Activated CD8-positive, alpha-beta memory T cell treated with anti-CD3 and anti-CD28 coated beads for 36 hours (primary cell): ENCODE results near the gene LOXL3. TPM values are rescaled to one million over a fixed set of nuclear protein-coding genes. Genes with fewer than 3 reads are reported as not detected.

ENCODE experiments used
- CTCF ChIA-PET: fragments of 350-600 bp; sonication (Branson Sonifier 250); formaldehyde crosslinking; loops from one replicate; lab custom pipeline; 2021; ENCODE audit warnings: antibody characterized with exemption; lab: Charles Lee
- POLR2A ChIA-PET: fragments of 350-600 bp; sonication (Branson Sonifier 250); formaldehyde crosslinking; loops from one replicate; lab custom pipeline; 2021; ENCODE audit warnings: antibody characterized with exemption; lab: Charles Lee
- total RNA-seq, 2 experiments: library from RNA; stranded (reverse); gene quantifications; one replicate each; pipeline ENCODE4 v1.2.3, GENCODE V29; 2021

Gene LOXL3
- total RNA-seq, 2 experiments from 2014 or later: 1.4 to 1.6 TPM

DNA sequence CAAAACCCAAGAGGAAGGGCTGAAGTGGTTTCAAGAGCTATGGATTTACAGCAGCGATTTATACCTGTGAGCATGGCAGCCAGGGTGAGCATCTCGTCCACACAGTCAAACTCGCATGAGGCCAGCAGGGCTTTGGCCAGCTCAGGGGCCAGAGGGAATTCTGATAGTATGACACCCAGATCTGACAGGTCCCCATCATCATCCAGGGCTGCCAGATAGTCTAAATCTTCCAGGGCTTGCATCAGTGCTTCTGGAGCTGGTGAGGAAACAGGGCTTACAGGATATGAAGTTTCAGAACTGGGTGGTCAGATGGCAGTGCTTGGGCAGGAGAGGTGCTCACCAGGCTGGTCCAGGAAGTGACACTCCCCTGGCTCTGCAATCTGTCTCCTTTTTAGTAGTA lies 31.2 kb downstream of the LOXL3 start:
- ChIA-PET POLR2A (no interaction called here), CTCF (interaction anchor here (0.9 to 1.5 kb wide), 5 partner anchors 8 to 40 kb away, joined by 3 read pairs; partner anchors contain the start of genes CCDC142, PCGF1, TLX2 and TTC31)

DNA sequence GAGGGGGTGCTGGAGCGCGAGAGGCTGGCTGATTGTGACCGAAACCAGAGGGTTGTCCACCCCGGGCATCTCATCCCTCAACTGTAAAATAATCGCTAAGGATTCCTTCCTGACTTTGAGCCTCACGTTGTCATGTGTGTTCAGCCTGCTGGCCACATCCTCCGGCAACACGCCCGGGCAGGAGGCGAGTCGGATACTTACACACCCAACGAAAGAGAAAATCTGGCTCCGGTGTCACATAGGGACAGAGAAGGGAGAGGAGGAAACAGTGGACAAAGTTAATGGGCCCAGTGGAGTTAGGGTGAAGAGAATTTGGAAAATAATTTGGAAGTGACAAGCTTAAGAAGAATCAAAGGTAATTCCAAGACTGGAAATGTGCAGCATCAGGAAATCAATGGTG lies 37.1 kb downstream of the LOXL3 start:
- ChIA-PET POLR2A (interaction anchor here (1.0 kb wide), 1 partner anchor 17 kb away, joined by 3 read pairs; the partner anchor contains the start of gene LBX2), CTCF (interaction anchor here (0.6 kb wide), 1 partner anchor 15 kb away, joined by 3 read pairs; no protein-coding TSS in a partner anchor)

DNA sequence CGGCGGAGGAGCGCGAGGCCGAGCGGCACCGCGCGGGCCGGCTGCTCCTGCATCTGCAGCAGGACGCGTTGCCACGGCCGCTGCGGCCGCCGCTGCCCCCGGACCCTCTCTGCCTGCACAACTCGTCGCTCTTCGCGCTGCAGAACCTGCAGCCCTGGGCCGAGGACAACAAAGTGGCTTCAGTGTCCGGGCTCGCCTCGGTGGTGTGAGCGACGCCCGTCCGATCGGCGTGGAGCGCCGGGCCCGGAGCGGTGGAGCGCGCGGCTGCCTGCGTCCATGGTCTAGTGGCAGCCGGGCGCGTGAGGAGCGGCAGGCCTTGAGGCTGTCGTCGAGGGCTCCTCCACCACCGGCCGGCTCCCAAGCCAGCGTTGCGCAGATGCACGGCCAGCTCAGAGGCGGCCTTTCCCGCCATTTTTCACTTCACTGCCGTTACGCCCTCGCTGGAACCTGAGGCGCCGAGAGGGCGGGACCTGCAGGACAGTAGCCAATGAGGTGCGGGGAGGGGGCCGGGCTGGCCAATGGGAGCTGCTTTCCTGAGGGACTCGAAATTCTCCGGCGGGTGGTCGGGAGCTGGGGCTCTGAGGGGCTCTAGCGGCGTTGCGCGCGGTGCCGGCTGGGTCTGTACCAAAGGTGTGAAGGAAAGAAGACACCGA lies 37.6 kb downstream of the LOXL3 start:
- ChIA-PET POLR2A (interaction anchor here (1.0 to 1.4 kb wide), 2 partner anchors 15 to 17 kb away, joined by 3 to 8 read pairs; partner anchors contain the start of gene LBX2), CTCF (no interaction called here)

DNA sequence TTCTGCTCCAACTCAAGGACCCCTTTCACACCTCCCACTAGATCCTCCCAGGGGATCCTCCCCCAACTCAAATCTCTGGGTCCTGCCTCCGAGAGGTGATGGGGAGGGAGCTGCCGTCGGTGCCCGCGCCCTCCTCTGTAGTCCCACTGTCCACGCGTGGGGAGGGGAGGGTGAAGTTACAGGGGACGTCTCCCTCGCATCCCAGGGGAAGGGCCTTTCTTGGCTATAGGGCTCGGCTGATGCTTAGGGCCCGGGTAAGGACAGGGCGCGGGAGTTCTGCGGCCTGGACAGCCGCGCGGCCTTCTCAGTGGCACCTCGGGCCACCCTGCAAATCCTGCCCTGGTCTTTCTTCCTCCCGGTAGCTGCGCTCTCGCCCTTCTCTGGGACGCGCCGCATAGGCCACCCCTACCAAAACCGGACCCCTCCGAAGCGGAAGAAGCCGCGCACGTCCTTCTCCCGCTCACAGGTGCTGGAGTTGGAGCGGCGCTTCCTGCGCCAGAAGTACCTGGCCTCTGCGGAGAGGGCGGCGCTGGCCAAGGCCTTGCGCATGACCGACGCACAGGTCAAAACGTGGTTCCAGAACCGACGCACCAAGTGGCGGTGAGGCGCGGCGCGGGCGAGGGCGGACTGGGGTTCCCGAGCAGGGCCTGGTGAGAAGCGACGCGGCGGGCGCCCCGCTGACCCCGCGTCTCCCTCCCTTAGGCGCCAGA lies 38.3 kb downstream of the LOXL3 start:
- POLR2A ChIA-PET: interaction anchor here (0.6 to 1.4 kb wide), 3 partner anchors 14 to 28 kb away, joined by 3 to 8 read pairs (median 5); partner anchors contain the start of genes AUP1 and HTRA2
- CTCF ChIA-PET: interaction anchor here (1.3 kb wide), 1 partner anchor 8 kb away, joined by 3 read pairs; no protein-coding TSS in a partner anchor

DNA sequence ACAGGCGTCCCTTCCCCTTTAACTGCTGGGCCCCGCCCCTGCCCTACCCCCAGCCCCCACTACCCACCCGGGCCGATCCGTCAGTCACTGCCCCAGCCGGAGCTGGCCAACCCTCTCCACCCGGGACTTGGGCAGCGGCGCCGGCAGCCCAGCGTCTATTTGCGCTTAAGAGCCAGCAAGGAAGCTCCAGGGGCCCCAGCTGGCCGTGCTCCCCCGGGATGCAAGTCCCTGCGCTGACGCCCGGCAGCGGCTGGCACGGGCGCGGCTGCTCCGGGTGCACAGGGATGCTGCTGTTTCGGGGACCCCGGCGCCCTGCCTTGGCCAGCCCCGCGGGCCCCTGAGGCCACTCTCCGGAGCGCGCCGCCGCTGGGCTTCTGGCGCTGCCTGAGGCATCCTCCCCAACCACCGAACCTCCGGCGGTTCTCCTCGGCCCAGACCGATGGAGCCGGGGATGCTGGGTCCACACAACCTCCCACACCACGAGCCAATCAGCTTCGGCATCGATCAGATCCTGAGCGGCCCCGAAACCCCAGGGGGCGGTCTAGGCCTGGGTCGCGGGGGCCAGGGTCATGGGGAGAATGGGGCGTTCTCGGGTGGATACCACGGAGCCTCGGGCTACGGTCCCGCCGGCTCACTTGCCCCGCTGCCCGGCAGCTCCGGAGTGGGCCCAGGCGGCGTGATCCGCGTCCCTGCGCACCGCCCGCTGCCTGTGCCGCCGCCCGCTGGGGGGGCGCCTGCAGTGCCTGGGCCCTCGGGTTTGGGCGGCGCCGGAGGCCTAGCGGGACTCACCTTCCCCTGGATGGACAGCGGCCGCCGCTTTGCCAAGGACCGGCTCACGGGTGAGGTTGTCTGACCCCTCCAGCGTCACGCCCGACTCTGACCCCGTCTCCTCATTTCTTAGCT lies 39.1 kb downstream of the LOXL3 start, which contains the start of gene TLX2:
Gene TLX2, plus strand, starts transcription at position 83 of the 903 bp plus-strand sequence. Its CDS starts 357 bp downstream, at position 440.
- ChIA-PET POLR2A (interaction anchor here (0.6 to 1.4 kb wide), 4 partner anchors 15 to 29 kb away, joined by 3 to 8 read pairs (median 4); partner anchors contain the start of genes AUP1 and HTRA2), CTCF (interaction anchor here (1.3 kb wide), 1 partner anchor 9 kb away, joined by 3 read pairs; no protein-coding TSS in a partner anchor)

DNA sequence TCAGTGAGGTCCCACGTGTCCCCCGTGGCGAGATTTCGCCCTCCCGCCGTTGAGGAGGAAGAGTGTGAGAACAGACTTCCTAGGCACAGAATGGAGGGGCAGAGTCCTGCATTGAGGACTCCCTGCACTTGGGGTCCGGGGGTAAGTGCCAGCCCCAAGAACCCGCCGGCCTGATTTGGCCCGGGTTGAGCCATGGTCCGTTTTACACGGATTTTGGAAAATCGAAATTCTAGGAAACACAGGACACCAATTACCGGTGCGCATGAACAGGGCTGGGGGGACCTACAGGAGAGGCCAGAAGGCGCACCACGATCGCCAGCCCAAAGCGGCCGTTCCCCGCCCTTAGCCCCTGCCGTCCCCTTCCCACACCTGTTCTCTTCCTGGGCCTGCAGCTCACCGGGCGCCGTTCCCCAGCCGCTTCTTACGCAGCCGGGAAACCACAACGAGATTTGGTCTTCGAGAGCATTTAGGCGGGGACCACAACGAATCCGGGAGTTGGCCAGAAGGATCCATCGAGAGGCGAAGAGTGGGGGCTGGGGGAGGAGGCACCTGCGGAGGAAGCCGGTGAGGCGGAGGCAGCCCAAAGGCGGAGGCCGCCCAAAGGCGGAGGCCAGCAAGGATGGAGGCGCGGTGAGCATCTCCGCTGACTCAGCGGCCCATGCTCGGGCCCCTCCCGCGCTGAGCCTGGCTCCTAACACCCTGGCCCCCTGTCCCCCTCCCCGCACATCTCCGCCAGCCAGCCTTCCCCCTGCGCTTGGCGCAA lies 40.0 kb downstream of the LOXL3 start:
- ChIA-PET CTCF (interaction anchor here (1.3 kb wide), 1 partner anchor 9 kb away, joined by 3 read pairs; no protein-coding TSS in a partner anchor), POLR2A (interaction anchor here (1.1 to 1.4 kb wide), 3 partner anchors 10 to 16 kb away, joined by 3 to 5 read pairs (median 3); partner anchors contain the start of genes AUP1 and HTRA2)

DNA sequence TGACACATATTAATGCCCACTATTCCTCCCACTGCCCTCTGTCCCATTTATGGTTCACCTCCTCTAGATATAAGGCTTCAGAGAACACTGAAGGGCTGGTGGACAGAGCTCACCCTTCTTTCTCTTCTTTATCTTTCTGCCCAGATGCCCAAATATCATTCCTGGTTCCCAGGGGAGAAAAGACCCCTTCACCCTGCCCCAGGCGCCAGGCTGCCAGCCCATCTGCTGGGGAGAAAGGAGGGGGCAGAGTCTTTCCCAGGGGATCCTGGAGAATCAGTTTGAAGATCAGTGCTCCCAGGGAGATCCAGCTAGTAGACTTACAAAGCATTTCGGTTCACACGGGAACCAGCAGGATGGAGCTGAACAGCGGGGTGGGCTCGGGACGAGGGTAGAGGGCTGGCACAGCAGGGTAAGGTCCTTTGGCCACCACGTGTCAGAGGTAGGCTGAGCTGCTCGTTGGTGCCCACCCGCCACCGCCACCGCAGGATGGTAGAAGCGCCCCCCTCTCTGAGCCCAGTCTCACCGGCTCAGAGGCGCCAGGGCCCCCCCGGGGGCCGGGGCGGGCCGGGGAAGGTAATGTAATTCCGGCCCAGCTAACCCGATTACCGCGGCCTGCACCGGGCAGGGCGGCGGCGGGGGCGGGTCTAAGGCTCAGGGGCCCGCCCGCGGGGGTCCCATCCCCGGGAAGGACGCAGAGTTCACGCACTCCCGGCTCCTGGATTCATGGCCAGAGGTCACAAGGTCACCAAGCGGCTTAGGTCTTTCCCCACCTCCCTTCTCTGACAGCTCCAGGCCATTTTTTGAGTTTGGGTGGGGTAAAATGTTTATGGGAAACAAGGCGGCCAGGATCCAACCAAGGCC lies 40.8 kb downstream of the LOXL3 start:
- POLR2A ChIA-PET: interaction anchor here (0.5 to 1.3 kb wide), 3 partner anchors 9 to 204 kb away, joined by 3 read pairs; no protein-coding TSS in a partner anchor

DNA sequence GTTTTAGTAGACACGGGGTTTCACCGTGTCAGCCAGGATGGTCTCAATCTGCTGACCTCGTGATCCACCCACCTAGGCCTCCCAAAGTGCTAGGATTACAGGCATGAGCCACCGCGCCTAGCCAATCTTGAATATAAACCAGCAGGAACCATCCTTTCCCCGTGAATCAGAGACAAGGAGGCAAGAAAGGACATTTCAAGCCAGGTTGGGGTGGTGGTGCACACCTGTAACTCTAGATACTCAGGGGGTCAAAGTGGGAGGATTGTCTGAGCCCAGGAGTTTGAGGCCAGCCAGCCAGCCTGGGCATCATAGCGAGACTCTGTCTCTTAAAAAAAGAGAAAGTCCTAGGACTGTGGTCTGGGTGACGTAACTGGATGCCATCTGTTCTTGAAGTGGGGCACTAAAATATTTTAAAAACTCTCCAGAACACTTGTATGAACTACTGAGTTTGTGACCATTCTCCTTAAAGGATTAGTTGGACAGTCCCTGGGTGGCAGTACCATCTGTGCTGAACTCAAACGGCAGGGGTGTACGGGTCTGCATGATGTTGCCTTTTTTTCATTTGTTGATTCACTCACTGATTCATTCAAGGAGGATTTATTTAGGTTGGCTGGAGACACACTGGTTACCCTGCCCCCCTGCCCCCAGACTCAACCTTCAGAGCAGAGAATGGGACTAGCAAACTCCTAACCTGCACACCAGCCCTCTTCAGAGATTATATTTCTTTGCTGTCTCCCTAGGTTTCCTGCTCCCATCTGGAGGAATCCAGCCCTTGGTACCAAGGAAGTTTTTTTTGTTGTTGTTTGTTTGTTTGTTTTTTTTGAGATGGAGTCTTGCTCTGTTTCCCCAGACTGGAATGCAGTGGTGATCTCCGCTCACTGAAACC lies 42.4 kb downstream of the LOXL3 start:
- CTCF ChIA-PET: interaction anchor here (0.6 kb wide), 1 partner anchor 127 kb away, joined by 3 read pairs; no protein-coding TSS in a partner anchor
- POLR2A ChIA-PET: no interaction called here

More for the DNA sequence above, 40.8 kb downstream of the LOXL3 start:
- CTCF ChIA-PET: no interaction called here

DNA sequence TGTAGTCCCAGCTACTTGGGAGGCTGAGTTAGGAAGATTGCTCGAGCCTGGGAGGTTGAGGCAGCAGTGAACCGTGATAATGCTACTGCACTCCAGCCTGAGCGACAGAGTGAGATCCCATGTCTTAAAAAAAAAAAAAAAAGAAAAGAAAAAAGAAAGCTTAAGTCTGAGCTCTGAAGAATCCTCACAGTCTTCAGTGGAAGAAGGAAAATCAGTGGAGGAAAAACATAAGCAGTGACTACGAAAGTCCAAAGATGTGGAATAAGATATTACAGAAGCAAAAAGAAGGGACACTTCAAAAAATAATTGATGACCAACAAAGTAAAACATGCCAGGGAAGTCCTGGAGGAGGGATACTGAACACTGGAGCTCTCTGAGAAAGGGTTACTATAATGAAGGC lies 43.5 kb downstream of the LOXL3 start:
- POLR2A ChIA-PET: interaction anchor here (0.6 kb wide), 1 partner anchor 47 kb away, joined by 3 read pairs; no protein-coding TSS in a partner anchor
- CTCF ChIA-PET: interaction anchor here (0.6 to 1.1 kb wide), 4 partner anchors 8 to 128 kb away, joined by 3 read pairs; no protein-coding TSS in a partner anchor

DNA sequence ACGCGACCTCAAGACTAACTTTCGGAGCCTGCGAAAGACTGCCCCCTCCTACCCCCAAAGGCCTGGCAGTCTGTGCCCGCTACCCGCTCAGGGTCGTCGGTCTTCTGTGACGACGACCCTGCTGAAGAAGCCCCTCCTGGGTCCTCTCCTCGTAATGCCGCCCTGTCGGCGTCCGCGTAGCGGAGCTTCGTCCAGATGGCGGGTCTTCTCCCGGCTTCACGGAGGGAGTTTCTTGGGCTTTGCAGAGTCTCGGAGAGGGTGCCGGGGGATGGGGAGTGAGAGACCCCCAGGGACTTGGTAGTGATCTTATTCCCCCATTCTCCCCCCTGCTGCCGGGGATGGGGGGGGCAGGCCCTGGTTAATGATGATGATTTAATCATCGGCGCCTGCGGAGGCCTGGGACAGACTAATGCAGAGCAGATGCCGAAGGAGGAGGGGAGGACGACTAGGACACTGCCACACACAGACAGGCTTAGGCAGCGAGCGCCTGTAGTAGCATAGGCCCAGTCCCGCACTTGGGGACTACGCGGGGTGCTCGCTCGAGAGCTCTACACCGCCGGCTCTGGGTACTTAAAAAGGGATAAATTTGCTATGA lies 45.7 kb downstream of the LOXL3 start:
- ChIA-PET POLR2A (interaction anchor here (0.9 kb wide), 1 partner anchor 10 kb away, joined by 3 read pairs; no protein-coding TSS in a partner anchor), CTCF (interaction anchor here (1.1 to 4.9 kb wide), 4 partner anchors 8 to 26 kb away, joined by 3 to 20 read pairs (median 5); partner anchors contain the start of genes CCDC142 and TTC31)

DNA sequence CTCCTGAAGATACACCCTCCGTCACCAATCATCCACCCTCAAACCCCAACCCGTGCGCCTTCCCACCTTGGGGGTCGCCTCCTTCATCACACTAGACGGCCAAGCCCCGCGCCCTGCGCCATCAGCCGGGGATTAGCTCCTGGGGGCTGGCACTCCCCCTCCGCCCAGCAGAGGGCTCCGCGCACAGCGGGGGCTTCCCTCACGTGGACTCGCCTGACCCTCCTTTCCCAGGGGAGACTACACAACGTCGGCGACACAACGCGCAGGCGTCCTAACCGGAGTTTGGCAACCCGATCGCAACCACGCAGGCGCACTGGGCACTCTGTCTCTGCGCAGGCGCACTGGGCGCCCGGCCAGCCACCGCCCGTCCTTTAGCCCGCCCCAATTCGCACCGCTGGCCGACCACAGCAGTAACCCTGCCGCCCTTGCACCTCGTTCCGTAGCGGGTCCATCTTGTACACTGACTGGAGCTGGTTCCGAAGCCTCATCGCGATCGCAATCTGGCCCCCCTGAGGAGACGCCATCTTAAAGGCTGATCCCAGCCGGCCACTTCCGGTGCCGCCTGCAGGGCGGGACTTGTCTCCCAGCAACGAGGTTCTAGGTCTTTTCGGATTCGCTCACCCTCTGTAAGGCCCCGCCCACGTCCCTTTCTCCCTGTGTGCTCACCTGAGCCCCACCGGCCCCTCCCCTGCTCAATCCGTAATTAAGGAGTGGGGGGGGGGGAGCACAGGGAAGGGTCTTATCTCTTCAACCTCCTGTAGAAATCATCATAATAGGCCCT lies 46.4 kb downstream of the LOXL3 start, which contains the start of gene PCGF1:
Gene PCGF1, minus strand, starts transcription at position 551 of the 781 bp plus-strand sequence. Its CDS starts 27 bp downstream, at position 524.
- CTCF ChIA-PET: interaction anchor here (1.2 to 4.9 kb wide), 4 partner anchors 15 to 26 kb away, joined by 3 to 20 read pairs (median 5); partner anchors contain the start of genes CCDC142 and TTC31
- POLR2A ChIA-PET: interaction anchor here (0.9 kb wide), 1 partner anchor 10 kb away, joined by 3 read pairs; no protein-coding TSS in a partner anchor

DNA sequence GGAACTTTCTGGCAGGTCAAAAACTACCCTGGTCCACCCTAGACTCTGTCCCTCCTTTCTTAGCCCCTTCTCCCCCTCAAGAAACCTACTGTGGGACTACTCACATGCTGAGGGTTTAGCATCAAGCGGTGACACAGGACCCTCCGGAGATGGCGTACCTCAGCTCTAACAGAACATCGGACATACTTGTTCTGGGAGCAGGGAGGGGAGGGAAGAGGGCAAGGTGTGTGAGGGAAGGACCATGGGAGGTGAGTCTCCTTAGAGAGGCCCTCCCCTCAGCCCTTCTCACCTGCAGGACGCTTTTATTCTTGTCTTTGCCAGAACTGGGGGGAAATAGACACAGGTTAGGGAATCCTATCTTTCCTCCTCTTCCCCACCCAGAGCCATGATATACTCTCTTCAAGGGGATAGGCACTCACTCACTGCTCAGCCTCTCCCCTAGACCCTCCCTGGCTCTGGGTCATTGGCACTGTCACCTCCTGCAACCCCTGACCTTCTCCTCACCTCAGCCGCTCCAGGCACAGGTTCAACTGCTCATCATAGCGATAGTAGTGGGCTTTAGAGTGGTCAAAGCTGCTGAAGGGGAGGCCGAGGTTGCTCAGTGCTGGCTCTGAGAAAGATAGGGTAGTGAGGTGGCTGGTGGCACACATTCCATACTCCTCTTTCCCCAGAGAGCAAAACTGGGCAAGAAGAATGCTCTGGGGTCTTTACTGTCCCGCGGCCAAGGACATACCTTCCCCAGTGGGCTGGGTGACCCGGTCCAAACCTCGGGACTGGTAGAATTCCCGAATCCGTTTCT lies 48.1 kb downstream of the LOXL3 start:
- ChIA-PET CTCF (interaction anchor here (1.1 to 4.9 kb wide), 3 partner anchors 23 to 78 kb away, joined by 3 to 20 read pairs (median 5); partner anchors contain the start of genes CCDC142 and TTC31), POLR2A (no interaction called here)

DNA sequence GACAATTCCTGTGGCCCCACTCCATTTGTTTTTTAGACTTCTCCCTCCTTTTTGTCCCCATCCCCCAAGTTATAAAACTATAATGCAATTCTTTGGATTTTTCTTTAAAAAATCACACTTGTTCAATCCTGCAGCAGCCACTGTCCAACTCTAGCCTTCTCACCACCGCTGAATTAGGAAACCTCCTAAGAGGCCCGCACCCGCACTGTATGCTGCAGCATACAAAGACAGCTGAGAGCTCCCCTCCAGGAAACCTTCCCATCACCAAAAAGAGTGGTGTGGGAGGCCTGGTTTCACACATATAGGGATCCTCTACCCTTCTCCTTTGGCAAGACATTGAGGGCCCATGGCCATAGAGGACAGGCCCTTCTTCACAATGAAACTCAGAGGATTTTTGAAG lies 49.2 kb downstream of the LOXL3 start:
- POLR2A ChIA-PET: no interaction called here
- CTCF ChIA-PET: interaction anchor here (1.0 to 4.9 kb wide), 2 partner anchors 12 to 22 kb away, joined by 3 to 20 read pairs; partner anchors contain the start of genes CCDC142 and TTC31
